ENCODE measurements around the gene ZNF346. TPM values are rescaled to one million over a fixed set of nuclear protein-coding genes. Genes with fewer than 3 reads are reported as not detected.

Gene ZNF346
- total RNA-seq, 1 donor from 2014 or later = 31.0 TPM

- Mint-ChIP-seq H3K9me3 (peaks cover 6% of the 10 kb centered on the region), H3K27ac (no peak overlapping the region), H3K36me3 (peaks cover 21% of the 10 kb centered on the region)
Observed at GRCh38 chr5:177035976-177036375, 13.5 kb downstream of the ZNF346 start.

GRCh38 chr5:177036443-177036842 is 13.9 kb downstream of the ZNF346 start:
- Mint-ChIP-seq H3K27ac (no peak overlapping the region), H3K36me3 (peaks cover 20% of the 10 kb centered on the region), H3K4me3 (no peak overlapping the region), H3K4me1 (ENCODE audit: unreplicated experiment) (peaks cover 9% of the 10 kb centered on the region), H3K27me3 (no peaks in the 10 kb centered on the region), H3K9me3 (peaks cover 4% of the 10 kb centered on the region)
- TF ChIP-seq CTCF (conservative IDR thresholded peaks at IDR 0.05) = no peak
- no peak for DNase-seq (ENCODE audit: extremely low spot score, unreplicated experiment)

More at GRCh38 chr5:177035976-177036375, 13.5 kb downstream of the ZNF346 start:
- no peaks in the 10 kb centered on the region for H3K27me3 Mint-ChIP-seq
- H3K4me3 Mint-ChIP-seq = no peak overlapping the region
- DNase-seq (ENCODE audit: extremely low spot score, unreplicated experiment) = no peak
- TF ChIP-seq CTCF (conservative IDR thresholded peaks at IDR 0.05) = no peak
- H3K4me1 Mint-ChIP-seq (ENCODE audit: unreplicated experiment) = peaks cover 9% of the 10 kb centered on the region

- Mint-ChIP-seq H3K4me3 (no peak overlapping the region), H3K9me3 (no peaks in the 10 kb centered on the region)
Observed at GRCh38 chr5:177036921-177037320, 14.4 kb downstream of the ZNF346 start.

GRCh38 chr5:177040814-177041420 is 18.4 kb downstream of the ZNF346 start:
- Mint-ChIP-seq H3K27ac (no peak overlapping the region), H3K4me3 (no peak overlapping the region), H3K9me3 (no peaks in the 10 kb centered on the region), H3K36me3 (peaks cover 18% of the 10 kb centered on the region), H3K4me1 (ENCODE audit: unreplicated experiment) (peaks cover 6% of the 10 kb centered on the region), H3K27me3 (no peaks in the 10 kb centered on the region)
- no peak for TF ChIP-seq CTCF (conservative IDR thresholded peaks at IDR 0.05)
- DNase-seq (ENCODE audit: extremely low spot score, unreplicated experiment) = no peak

More at GRCh38 chr5:177036921-177037320, 14.4 kb downstream of the ZNF346 start:
- H3K27ac Mint-ChIP-seq = no peak overlapping the region
- no peaks in the 10 kb centered on the region for H3K27me3 Mint-ChIP-seq
- TF ChIP-seq CTCF (conservative IDR thresholded peaks at IDR 0.05) = no peak
- H3K36me3 Mint-ChIP-seq = peaks cover 20% of the 10 kb centered on the region
- DNase-seq (ENCODE audit: extremely low spot score, unreplicated experiment) = no peak
- H3K4me1 Mint-ChIP-seq (ENCODE audit: unreplicated experiment) = peaks cover 9% of the 10 kb centered on the region

GRCh38 chr5:177041936-177042335 is 19.4 kb downstream of the ZNF346 start:
- no peak for TF ChIP-seq CTCF (conservative IDR thresholded peaks at IDR 0.05)
- H3K27ac Mint-ChIP-seq = no peak overlapping the region
- no peak for DNase-seq (ENCODE audit: extremely low spot score, unreplicated experiment)
- no peak overlapping the region for H3K4me3 Mint-ChIP-seq
- peaks cover 15% of the 10 kb centered on the region for H3K36me3 Mint-ChIP-seq
- no peaks in the 10 kb centered on the region for H3K9me3 Mint-ChIP-seq
- no peaks in the 10 kb centered on the region for H3K27me3 Mint-ChIP-seq
- no peaks in the 10 kb centered on the region for H3K4me1 Mint-ChIP-seq (ENCODE audit: unreplicated experiment)
